Neutrophil (primary cell): ENCODE results near the gene B4GALNT3.

Experiments
- H3K27ac ChIP-seq: fragments of 200-600 bp; sonication (generic); 2 replicates; pipeline ENCODE4 v1.5.1; 2016; ENCODE audit warnings: mild to moderate bottlenecking, moderate library complexity
- H3K27me3 ChIP-seq: fragments of 200-600 bp; sonication (generic); 2 replicates; pipeline ENCODE4 v1.6.0; 2016; ENCODE audit warnings: mild to moderate bottlenecking
- H3K36me3 ChIP-seq: fragments of 200-600 bp; sonication (generic); 2 replicates; pipeline ENCODE4 v1.5.1; 2017
- H3K4me1 ChIP-seq, 2 experiments: fragments of 200-600 bp in 1 of 2; sonication (generic) in 1 of 2; 1 replicate in 1 of 2; 2 replicates in 1 of 2; pipeline versions ENCODE4 v1.5.1 to v1.6.1; 2013 to 2016; ENCODE audit warnings: low read depth in 1 of 2, low read length in 1 of 2, mild to moderate bottlenecking in 1 of 2, moderate library complexity in 1 of 2; ENCODE audit not compliant: control insufficient read depth in 1 of 2, insufficient read depth in 1 of 2
- H3K4me3 ChIP-seq, 2 experiments: fragments of 200-600 bp in 1 of 2; sonication (generic) in 1 of 2; 1 replicate in 1 of 2; 2 replicates in 1 of 2; pipeline ENCODE4 v1.5.1; 2013 to 2016; ENCODE audit warnings: low read depth in 1 of 2, low read length in 1 of 2, mild to moderate bottlenecking in 1 of 2, moderate library complexity in 1 of 2
- H3K9me3 ChIP-seq: fragments of 200-600 bp; sonication (generic); 2 replicates; pipeline ENCODE4 v1.5.1; 2016
- TF ChIP-seq, protein P1 (sequence below): fragments of 200-600 bp; sonication (generic); IDR thresholded peaks from 2 replicates; pipeline ENCODE4 v1.5.1; 2016; ENCODE audit warnings: antibody characterized with exemption

The B4GALNT3 gene

DNA sequence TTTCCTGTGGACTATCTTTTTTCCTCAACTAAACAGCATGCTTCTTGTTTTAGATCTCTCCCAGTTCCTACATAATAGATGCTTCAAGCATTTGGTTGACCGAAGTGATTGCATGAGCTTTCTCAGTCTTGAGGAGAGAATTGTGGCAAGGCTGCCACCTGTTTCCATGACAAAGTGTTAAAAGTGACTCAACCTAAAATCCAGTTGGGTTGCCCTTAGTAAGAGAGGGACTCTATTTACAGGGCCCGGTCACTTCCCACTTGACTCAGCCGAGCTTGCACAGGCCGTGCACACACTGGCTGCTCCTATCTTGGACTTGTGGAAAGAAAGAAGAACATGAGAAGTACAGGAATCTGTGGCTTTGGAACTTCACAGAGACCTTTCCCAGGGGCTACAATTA, 2.1 kb upstream of the B4GALNT3 start:
- TF ChIP-seq, protein P1, sequence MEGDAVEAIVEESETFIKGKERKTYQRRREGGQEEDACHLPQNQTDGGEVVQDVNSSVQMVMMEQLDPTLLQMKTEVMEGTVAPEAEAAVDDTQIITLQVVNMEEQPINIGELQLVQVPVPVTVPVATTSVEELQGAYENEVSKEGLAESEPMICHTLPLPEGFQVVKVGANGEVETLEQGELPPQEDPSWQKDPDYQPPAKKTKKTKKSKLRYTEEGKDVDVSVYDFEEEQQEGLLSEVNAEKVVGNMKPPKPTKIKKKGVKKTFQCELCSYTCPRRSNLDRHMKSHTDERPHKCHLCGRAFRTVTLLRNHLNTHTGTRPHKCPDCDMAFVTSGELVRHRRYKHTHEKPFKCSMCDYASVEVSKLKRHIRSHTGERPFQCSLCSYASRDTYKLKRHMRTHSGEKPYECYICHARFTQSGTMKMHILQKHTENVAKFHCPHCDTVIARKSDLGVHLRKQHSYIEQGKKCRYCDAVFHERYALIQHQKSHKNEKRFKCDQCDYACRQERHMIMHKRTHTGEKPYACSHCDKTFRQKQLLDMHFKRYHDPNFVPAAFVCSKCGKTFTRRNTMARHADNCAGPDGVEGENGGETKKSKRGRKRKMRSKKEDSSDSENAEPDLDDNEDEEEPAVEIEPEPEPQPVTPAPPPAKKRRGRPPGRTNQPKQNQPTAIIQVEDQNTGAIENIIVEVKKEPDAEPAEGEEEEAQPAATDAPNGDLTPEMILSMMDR, result no peak
- H3K27me3 ChIP-seq, result peaks cover 78% of the 10 kb centered on the region

GRCh38 chr12:459050-459429, 699 bp upstream of the B4GALNT3 start:
- TF ChIP-seq, protein P1, result no peak
- Histone ChIP-seq H3K4me1 (peaks cover 4 to 16% of the 10 kb centered on the region in 2 experiments), H3K36me3 (no peaks in the 10 kb centered on the region), H3K27ac (no peak overlapping the region), H3K4me3 (no peak overlapping the region), H3K27me3 (peaks cover 92% of the 10 kb centered on the region), H3K9me3 (no peaks in the 10 kb centered on the region)

More for the DNA sequence above, 2.1 kb upstream of the B4GALNT3 start:
- Histone ChIP-seq H3K4me1 (peaks cover 4 to 19% of the 10 kb centered on the region in 2 experiments), H3K9me3 (no peaks in the 10 kb centered on the region), H3K4me3 (no peak overlapping the region), H3K27ac (no peak overlapping the region), H3K36me3 (no peaks in the 10 kb centered on the region)

DNA sequence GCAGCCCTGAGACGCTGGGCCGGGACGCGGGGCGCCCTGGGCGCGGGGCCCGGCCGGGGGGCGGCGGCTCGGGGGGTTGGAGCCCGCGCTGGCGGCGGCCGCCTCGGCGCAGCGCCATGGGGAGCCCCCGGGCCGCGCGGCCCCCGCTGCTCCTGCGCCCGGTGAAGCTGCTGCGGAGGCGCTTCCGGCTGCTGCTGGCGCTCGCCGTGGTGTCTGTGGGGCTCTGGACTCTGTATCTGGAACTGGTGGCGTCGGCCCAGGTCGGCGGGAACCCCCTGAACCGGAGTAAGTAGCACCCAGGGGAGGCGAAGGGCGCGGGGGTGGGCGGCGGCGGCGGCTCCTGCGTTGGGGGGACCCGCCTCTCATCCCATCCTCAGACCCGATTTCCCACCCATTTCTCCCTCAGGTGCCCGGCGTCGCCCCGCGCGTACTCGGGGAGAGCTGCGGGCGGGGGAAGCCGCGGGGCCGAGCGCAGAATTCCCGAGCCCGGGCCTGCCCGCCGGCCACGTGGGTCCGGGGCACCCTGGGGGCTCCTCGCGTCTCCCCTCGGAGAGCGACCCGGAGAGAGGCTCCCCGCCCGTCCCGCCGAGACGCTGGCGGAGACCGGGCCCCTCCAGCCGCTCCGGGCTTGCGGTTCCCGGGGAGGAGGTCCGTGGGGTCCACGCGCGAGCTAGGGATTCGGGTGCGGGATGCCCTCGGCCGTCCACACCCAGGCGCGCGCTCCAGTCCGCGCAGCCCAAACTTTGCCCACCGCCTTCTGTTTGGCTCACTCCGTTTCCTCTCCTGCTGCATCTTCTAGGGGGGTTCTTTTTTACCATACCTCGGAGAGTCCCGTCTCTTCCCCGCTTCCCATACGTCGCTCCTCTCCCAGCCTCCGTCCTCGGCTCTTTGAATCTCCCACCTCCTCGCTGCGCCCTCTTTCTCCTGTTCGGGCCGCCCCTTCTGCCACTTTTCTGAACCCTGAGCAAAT, 807 bp downstream of the B4GALNT3 start:
- Histone ChIP-seq H3K27ac (no peak overlapping the region), H3K4me1 (peaks cover 4 to 16% of the 10 kb centered on the region in 2 experiments), H3K27me3 (peaks cover 100% of the 10 kb centered on the region), H3K4me3 (peak overlapping the region; percentile 28 to 48), H3K36me3 (no peaks in the 10 kb centered on the region), H3K9me3 (no peaks in the 10 kb centered on the region)
- TF ChIP-seq, protein P1, result no peak

GRCh38 chr12:461425-461824, 1.7 kb downstream of the B4GALNT3 start:
- TF ChIP-seq, protein P1, result no peak
- H3K4me1 ChIP-seq, result peaks cover 4 to 16% of the 10 kb centered on the region in 2 experiments
- no peak overlapping the region for H3K4me3 ChIP-seq
- H3K36me3 ChIP-seq, result no peaks in the 10 kb centered on the region
- no peak overlapping the region for H3K27ac ChIP-seq
- peaks cover 100% of the 10 kb centered on the region for H3K27me3 ChIP-seq
- H3K9me3 ChIP-seq, result no peaks in the 10 kb centered on the region

DNA sequence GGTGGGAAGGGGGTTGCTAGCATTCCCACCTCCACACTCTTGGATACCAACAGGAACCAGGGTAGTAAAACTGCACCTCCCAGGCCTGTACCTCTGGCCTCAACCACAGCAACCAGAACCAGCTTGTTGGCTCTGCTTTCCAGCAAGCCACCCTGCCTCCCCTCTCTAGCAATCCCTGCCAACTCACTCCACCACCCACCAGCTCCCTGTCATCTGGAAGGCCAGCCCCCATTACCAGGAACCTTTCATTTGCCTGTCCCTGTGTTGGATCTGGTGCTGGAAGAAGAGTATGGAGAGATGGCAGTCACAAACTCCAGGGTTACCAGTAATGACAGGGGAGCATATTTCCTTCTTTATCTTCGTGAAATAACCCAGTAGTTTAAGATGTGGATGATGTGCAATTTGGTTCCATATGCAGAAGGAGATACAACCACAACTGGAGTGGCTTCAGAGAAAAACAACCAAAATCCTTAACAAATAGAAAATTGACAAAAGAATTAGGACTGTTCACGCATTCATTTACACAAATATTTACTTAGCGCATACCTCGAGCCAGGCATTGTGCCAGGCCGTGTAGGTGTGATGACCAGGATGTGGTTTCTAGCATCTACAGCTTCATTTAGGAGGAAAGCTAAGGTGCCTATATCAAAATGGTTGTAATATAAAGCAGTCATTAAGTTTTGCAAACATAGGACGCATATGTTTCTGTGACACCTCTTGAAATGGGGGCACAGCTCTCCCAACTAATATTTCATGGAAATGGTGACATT, 3.4 kb downstream of the B4GALNT3 start:
- TF ChIP-seq, protein P1, result no peak
- H3K27me3 ChIP-seq, result peaks cover 95% of the 10 kb centered on the region
- no peaks in the 10 kb centered on the region for H3K36me3 ChIP-seq
- H3K4me1 ChIP-seq, result peaks cover 4 to 16% of the 10 kb centered on the region in 2 experiments
- H3K27ac ChIP-seq, result no peak overlapping the region
- no peaks in the 10 kb centered on the region for H3K9me3 ChIP-seq
- H3K4me3 ChIP-seq, result no peak overlapping the region
